CD4-positive, alpha-beta T cell (primary cell): ENCODE measurements around the gene CSTF3. TPM values are rescaled to one million over a fixed set of nuclear protein-coding genes. Genes with fewer than 3 reads are reported as not detected.

Experiments
- ATAC-seq: fragments of 200-7000 bp; cut with Tn5 transposase; one replicate; pipeline ENCODE4 v1.10.0; 2022; ENCODE audit warnings: mild to moderate bottlenecking; ENCODE audit not compliant: poor library complexity
- CTCF ChIA-PET: fragments of 350-600 bp; sonication (Branson Sonifier 250); formaldehyde crosslinking; loops from one replicate; lab custom pipeline; 2021; ENCODE audit warnings: antibody characterized with exemption, inconsistent platforms; lab: Charles Lee
- POLR2A ChIA-PET: fragments of 350-600 bp; sonication (Branson Sonifier 250); formaldehyde crosslinking; loops from one replicate; lab custom pipeline; 2021; ENCODE audit warnings: antibody characterized with exemption, inconsistent platforms; lab: Charles Lee
- DNase-seq, 14 experiments: peaks; one replicate each; pipeline ENCODE4 v3.0.0-alpha.2; 2013 to 2020; ENCODE audit warnings: mixed read lengths in 2 of 14
- H3K27ac ChIP-seq, 2 donors: one replicate each; pipeline versions ENCODE4 v1.5.1 to v1.7.0; 2013; ENCODE audit warnings: low read length in 2 of 2, low read depth in 1 of 2, mild to moderate bottlenecking in 1 of 2
- H3K27me3 ChIP-seq, 2 experiments: 1 replicate in 1 of 2; 2 replicates in 1 of 2; pipeline versions ENCODE4 v1.6.1 to v1.7.0; 2013; ENCODE audit warnings: low read length in 2 of 2, control low read depth in 1 of 2, mild to moderate bottlenecking in 1 of 2, moderate library complexity in 1 of 2; ENCODE audit not compliant: insufficient read depth in 2 of 2, control insufficient read depth in 1 of 2
- H3K36me3 ChIP-seq: one replicate; pipeline ENCODE4 v1.6.1; 2013; ENCODE audit warnings: low read length, control low read depth; ENCODE audit not compliant: insufficient read depth
- H3K4me1 ChIP-seq: one replicate; pipeline ENCODE4 v1.6.1; 2013; ENCODE audit warnings: low read length, control low read depth; ENCODE audit not compliant: insufficient read depth
- H3K4me3 ChIP-seq: one replicate; pipeline ENCODE4 v1.5.1; 2013; ENCODE audit warnings: mild to moderate bottlenecking, low read length, moderate library complexity
- H3K9me3 ChIP-seq, 2 experiments: 1 replicate in 1 of 2; 2 replicates in 1 of 2; pipeline versions ENCODE4 v1.6.1 to v1.7.0; 2013; ENCODE audit warnings: low read length in 2 of 2, mild to moderate bottlenecking in 2 of 2, control low read depth in 1 of 2, moderate library complexity in 1 of 2; ENCODE audit not compliant: control insufficient read depth in 1 of 2, insufficient read depth in 1 of 2
- H3K27ac Mint-ChIP-seq: one replicate; pipeline ENCODE4 v1.8.0; 2020; ENCODE audit warnings: mixed read lengths
- H3K27me3 Mint-ChIP-seq: one replicate; pipeline ENCODE4 v1.8.0; 2021; ENCODE audit warnings: mixed read lengths
- H3K36me3 Mint-ChIP-seq: one replicate; pipeline ENCODE4 v1.8.0; 2021; ENCODE audit warnings: low read depth, mixed read lengths
- H3K4me1 Mint-ChIP-seq: one replicate; pipeline ENCODE4 v1.8.0; 2021; ENCODE audit warnings: low read depth, mixed read lengths
- H3K4me3 Mint-ChIP-seq: one replicate; pipeline ENCODE4 v1.8.0; 2020; ENCODE audit warnings: mild to moderate bottlenecking, mixed read lengths
- H3K9me3 Mint-ChIP-seq: one replicate; pipeline ENCODE4 v1.8.0; 2020; ENCODE audit warnings: mixed read lengths
- intact Hi-C, 2 experiments: fragments of 100-400 bp; cut with DNase I in 1 of 2; cut with micrococcal nuclease in 1 of 2; formaldehyde crosslinking; loops; one replicate each; pipeline versions ENCODE4 v1.15.1 to v1.9.0; 2023 to 2025; cut with DNase I, micrococcal nuclease
- total RNA-seq, 174 experiments: library from RNA in 2 of 174; stranded (reverse) in 2 of 174; gene quantifications; one replicate each; pipeline ENCODE4 v1.2.3 and lab custom pipeline; 2021 to 2026
- TF ChIP-seq, protein P1 (sequence below): fragments of 200-600 bp; IDR thresholded peaks from one replicate; pipeline ENCODE4 v1.8.0; 2022; ENCODE audit warnings: antibody characterized with exemption, mild to moderate bottlenecking

CSTF3 gene
- total RNA-seq, 2 experiments from 2014 or later: 6.4 to 9.9 TPM

GRCh38 chr11:33182246-33182878 lies 21.1 kb upstream of the CSTF3 start:
- H3K4me3 Mint-ChIP-seq: no peak overlapping the region
- H3K27me3 ChIP-seq: no peaks in the 10 kb centered on the region
- no peaks in the 10 kb centered on the region for H3K9me3 Mint-ChIP-seq
- no peaks in the 10 kb centered on the region for H3K36me3 Mint-ChIP-seq
- intact Hi-C loops: no loop called here
- no peak for ATAC-seq
- H3K4me3 ChIP-seq: no peak overlapping the region
- no peak overlapping the region for H3K27ac Mint-ChIP-seq
- CTCF ChIA-PET: no interaction called here
- POLR2A ChIA-PET: no interaction called here
- no peak overlapping the region for H3K27ac ChIP-seq
- no peaks in the 10 kb centered on the region for H3K36me3 ChIP-seq
- H3K4me1 Mint-ChIP-seq: peaks cover 10% of the 10 kb centered on the region
- no peak for DNase-seq
- TF ChIP-seq, protein P1, sequence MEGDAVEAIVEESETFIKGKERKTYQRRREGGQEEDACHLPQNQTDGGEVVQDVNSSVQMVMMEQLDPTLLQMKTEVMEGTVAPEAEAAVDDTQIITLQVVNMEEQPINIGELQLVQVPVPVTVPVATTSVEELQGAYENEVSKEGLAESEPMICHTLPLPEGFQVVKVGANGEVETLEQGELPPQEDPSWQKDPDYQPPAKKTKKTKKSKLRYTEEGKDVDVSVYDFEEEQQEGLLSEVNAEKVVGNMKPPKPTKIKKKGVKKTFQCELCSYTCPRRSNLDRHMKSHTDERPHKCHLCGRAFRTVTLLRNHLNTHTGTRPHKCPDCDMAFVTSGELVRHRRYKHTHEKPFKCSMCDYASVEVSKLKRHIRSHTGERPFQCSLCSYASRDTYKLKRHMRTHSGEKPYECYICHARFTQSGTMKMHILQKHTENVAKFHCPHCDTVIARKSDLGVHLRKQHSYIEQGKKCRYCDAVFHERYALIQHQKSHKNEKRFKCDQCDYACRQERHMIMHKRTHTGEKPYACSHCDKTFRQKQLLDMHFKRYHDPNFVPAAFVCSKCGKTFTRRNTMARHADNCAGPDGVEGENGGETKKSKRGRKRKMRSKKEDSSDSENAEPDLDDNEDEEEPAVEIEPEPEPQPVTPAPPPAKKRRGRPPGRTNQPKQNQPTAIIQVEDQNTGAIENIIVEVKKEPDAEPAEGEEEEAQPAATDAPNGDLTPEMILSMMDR: no peak
- H3K9me3 ChIP-seq: peaks cover 0 to 4% of the 10 kb centered on the region in 2 experiments
- H3K4me1 ChIP-seq: peaks cover 6% of the 10 kb centered on the region
- H3K27me3 Mint-ChIP-seq: no peaks in the 10 kb centered on the region

GRCh38 chr11:33179348-33179803 lies 18.1 kb upstream of the CSTF3 start:
- H3K27ac Mint-ChIP-seq: no peak overlapping the region
- no peaks in the 10 kb centered on the region for H3K27me3 ChIP-seq
- POLR2A ChIA-PET: no interaction called here
- no peaks in the 10 kb centered on the region for H3K9me3 Mint-ChIP-seq
- H3K27ac ChIP-seq: no peak overlapping the region
- ATAC-seq: no peak
- H3K9me3 ChIP-seq: peaks cover 0 to 4% of the 10 kb centered on the region in 2 experiments
- CTCF ChIA-PET: no interaction called here
- intact Hi-C loops: no loop called here
- no peak overlapping the region for H3K4me3 ChIP-seq
- H3K4me1 ChIP-seq: peaks cover 6% of the 10 kb centered on the region
- no peak overlapping the region for H3K4me3 Mint-ChIP-seq
- H3K36me3 ChIP-seq: no peaks in the 10 kb centered on the region
- DNase-seq: peak in 1 of 14 experiments; percentile 35
- H3K36me3 Mint-ChIP-seq: no peaks in the 10 kb centered on the region
- TF ChIP-seq, protein P1: no peak
- peaks cover 10% of the 10 kb centered on the region for H3K4me1 Mint-ChIP-seq
- H3K27me3 Mint-ChIP-seq: no peaks in the 10 kb centered on the region

DNA sequence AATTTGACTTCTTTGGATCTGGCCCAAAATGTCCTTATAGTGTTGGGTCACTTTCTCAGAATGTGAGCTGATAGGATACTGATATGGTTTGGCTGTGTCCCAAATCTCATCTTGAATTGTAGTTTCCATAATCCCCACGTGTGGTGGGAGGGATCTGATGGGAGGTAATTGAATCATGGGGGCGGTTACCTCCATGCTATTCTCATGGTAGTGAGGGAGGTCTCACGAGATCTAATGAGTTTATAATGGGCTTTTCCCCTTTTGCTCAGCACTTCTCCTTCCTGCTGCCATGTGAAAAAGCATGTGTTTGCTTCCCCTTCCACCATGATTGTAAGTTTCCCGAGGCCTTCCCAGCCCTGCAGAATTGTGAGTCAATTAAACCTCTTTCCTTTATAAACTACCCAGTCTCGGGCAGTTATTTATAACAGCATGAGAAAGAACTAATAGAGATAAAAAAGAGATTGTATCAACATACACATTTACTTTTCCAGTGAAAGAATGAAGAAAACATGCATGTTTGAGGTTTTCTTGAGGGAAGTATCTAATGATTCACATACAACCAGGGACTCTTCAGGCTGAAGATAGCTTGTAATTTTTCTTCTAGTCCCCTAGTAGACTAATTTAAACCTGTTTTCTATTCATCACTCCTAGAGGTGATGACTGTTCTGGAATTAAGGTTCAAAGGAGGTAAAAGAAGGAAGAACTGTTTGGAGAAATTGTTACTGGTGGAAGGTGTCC lies 17.3 kb upstream of the CSTF3 start:
- peaks cover 0 to 4% of the 10 kb centered on the region in 2 experiments for H3K9me3 ChIP-seq
- TF ChIP-seq, protein P1: no peak
- H3K27ac ChIP-seq: no peak overlapping the region
- Mint-ChIP-seq H3K27me3 (no peaks in the 10 kb centered on the region), H3K36me3 (no peaks in the 10 kb centered on the region), H3K27ac (no peak overlapping the region), H3K9me3 (no peaks in the 10 kb centered on the region), H3K4me3 (no peak overlapping the region), H3K4me1 (peaks cover 10% of the 10 kb centered on the region)
- ATAC-seq: no peak
- DNase-seq: peak in 2 of 14 experiments; percentile 26 to 45
- peaks cover 6% of the 10 kb centered on the region for H3K4me1 ChIP-seq
- ChIA-PET POLR2A (interaction anchor here (0.6 to 1.0 kb wide), 2 partner anchors 9 to 112 kb away, joined by 3 read pairs; no protein-coding TSS in a partner anchor), CTCF (no interaction called here)
- H3K27me3 ChIP-seq: no peaks in the 10 kb centered on the region
- intact Hi-C loops: no loop called here
- no peaks in the 10 kb centered on the region for H3K36me3 ChIP-seq
- H3K4me3 ChIP-seq: no peak overlapping the region
